HG03378 (cell line): ENCODE data around the gene BMP8B.
A peak's percentile ranks its signal among the peaks of the same experiment; 100 is the strongest.
"Not testable (repeated sequence)": the region's sequence is repeated elsewhere in the genome, so short reads cannot be mapped to it uniquely, and the experiment has no call there.

Source experiments
- ATAC-seq: cut with Tn5 transposase; IDR thresholded peaks from one replicate; pipeline ENCODE4 v1.9.1; 2021; ENCODE audit warnings: mild to moderate bottlenecking, moderate library complexity; ENCODE audit not compliant: unreplicated experiment

BMP8B gene

DNA sequence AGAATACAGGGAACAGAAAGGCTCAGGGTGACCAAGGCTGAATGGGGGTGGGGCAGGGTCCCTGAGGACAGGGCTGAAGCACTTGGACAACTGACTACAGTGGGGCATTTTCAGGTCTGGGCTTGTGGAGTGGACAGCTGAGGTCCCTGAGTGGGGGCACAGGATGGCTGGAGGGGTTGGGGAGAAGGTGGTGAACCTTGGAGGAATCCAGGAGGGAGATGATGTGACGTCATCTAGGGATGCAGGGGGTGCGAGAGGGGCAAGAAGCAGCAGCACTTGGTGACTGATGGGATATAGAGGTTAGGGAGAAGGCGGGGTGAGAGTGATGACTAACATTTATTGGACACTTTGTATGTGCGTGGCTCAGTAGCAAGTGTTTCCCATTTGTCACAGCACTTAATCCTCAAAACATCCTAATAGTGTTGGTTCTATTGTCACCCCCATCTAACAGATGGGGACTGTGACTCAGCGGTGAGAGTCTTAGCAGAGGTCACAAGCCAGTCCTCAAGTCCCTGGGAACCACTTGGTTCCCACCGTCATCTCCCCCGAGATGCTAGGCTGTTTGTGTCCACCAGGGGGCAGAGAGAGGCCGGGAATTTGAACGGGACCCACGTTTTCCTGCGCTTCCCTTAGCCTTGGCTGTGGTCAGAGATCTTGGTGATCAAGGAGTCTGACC is 27.9 kb upstream of the BMP8B start:
- peak; percentile 51 for ATAC-seq

DNA sequence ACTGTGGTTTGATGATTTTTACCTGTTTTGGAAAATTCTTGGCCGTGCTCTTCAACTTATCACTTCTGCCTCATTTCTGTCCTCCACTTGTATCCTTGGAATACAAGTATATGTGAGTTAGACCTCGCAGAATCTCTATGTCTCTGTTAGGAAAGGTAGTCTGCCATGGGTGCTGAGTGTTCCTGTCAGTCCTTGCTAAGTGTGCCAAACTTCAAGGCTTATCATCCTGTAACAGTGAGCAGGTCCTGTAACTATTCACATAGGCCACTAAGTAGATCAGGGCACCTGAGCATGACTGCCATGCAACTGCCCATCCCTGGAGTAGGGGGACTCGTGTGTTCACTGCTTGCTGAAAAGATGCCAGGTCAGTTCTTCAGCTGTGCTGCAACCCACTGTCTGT is 24.2 kb upstream of the BMP8B start:
- ATAC-seq = no peak

DNA sequence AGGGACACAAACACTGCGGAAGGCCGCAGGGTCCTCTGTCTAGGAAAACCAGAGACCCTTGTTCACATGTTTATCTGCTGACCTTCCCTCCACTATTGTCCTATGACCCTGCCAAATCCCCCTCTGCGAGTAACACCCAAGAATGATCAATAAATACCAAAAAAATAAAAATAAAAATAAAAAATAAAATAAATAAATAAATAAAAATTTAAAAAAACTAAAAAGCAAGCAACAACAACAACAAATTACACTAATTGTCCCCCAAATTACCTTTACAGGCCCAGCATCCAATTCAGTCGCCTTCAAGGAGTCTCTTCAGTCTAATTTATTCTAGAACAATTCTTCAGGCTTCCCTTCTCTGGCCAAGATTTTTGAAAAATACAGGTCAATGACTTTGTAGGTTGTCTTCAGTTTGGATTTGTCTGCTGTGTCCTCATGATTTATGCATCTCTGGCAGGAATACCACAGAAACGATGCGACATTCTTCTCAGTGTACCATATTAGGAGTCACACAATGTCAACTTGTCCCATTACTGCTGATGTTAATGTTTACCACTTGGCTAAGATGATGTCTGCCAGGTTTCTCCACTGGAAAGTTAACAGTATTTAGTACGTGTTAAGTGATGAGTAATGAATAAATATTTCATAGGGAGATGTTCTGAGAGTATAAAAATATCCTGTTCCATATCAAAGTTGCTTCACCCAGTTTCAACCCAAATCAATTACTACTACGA is 20.3 kb upstream of the BMP8B start:
- ATAC-seq = no peak

DNA sequence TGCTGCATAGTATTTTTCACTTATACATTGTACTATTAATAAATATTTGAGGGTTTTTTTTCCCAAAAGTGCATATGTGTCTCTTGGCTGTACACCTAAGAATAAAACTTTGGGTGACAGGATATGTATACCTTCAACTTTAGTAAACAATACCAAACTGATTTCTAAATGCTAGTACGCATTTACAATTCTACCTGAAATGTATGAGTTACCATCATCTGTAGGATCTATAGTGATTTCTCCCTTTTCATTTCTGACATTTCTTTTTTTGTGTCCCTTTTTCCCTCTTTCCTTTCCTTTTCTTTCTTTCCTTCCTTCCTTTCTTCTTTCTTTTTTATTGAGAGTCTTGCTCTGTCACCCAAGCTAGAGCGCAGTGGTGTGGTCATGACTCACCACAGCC is 16.7 kb upstream of the BMP8B start:
- no peak for ATAC-seq

DNA sequence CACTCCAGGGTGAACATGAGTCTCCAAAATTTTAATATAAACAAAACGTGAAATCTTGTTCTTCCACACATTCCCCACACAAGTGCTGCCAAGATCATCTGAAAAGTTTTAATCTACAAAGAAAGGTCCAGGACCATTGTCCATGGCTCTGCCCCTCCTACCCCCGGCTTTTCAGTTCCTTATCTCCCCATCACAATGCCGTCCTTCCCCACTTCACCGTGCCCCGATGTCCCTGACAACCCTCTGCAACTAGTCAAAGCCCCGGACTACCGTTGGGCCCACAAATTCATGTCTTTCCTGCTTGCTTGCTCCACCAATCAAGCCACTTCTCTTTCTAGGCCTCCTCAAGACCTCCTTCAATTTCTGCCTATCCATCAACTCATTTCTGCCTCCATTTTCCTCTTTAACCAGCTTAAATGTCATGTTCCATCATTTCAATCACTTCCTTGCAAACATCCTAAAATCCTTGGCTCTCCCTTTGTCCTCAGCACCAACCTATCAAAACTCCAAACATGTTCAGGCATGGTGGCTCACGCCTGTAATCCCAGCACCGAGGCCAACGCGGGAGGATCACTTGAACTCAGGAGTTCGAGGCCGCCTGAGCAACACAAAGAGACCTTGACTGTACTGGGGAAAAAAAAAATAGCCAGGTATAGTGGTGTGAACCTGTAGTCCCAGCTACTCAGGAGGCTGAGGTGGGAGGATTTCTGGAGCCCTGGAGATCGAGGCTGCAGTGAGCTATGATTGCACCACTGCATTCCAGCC is 14.0 kb upstream of the BMP8B start:
- ATAC-seq = no peak

DNA sequence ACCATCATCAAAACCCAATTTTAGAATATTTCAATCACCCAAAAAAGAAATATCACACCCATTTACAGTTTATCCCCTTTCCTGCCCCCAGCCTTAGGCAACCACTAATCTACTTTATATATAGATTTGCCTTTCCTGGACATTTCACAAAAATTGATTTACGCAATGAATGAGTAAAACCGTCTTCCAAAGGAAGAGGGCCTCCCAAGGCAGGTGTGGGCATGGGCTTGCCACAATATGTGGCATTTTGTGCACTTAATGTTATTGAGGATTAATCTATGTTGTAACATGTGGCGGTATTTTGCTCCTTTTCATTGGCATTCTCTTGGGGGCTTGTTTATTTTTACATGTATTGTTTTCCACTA is 11.8 kb upstream of the BMP8B start:
- ATAC-seq = no peak

DNA sequence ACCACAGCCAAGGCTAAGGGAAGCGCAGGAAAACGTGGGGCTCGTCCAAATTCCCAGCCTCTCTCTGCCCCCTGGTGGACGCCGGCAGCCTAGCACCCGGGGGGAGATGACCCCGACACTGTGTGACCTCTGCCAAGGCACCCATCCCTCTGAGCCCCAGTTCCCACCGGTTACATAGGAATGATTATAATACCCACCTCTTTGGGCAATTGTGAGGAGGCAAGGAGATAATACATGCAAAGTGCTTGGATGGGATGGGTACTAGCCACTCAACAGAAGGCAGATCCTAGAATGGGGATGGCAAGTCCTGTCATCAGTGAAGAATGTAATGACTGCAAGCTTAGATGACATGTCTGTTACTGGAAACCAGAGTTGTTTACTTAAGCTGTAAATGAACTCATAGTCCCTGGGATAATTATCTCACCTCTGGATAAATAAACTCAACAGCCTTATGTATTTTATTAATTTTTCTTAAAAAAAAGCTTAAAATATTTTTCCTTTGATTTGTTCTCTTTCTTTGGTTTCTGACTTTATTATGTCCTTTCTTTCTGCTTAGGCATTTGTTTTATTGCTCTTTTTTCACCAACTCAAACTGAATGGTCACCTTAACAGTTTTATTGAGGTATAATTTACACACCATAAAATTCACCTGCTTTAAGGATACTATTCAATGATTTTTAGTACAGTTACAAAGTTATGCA is 11.3 kb upstream of the BMP8B start:
- peak; percentile 51 for ATAC-seq

DNA sequence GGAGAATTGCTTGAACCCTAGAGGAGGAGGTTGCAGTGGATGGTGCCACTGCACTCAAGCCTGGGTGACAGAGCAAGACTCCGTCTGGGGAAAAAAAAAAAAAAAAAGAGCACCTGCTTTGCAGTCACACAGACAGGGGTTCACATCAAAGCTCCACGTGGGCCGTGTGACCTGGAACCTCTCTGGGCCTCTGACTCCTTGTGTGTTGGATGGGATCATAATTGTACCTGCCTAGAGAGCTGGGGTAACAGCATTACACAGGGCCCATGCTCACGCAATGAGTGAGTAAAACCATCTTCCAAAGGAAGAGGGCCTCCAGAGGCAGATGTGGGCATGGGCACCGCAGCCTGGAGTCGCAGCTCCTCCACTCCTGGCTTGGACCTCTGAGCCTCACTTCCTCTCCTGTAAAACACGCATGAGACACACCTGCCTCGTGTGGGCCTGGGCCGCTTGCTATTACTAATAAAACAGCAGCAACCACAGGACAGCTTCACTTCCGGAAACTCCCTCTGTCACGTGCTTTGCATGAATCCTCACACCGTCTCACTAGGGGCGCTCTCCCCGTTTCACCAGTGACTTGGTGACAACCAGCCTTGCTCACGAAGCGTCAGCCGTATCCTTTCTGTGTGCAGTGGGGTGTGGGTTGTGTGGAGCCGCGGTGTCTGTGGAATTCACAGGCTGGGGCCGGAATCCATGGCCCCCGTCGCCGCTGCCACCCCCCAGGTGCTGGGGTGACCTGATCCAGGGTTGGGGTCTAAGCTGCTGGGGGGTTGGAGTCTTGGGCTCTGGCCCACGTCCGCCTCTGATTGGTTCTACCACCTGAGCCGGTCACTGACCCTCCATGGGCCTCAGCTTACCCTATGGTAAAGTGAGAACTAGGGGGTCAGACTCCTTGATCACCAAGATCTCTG is 10.4 kb upstream of the BMP8B start:
- ATAC-seq = peak; percentile 90

DNA sequence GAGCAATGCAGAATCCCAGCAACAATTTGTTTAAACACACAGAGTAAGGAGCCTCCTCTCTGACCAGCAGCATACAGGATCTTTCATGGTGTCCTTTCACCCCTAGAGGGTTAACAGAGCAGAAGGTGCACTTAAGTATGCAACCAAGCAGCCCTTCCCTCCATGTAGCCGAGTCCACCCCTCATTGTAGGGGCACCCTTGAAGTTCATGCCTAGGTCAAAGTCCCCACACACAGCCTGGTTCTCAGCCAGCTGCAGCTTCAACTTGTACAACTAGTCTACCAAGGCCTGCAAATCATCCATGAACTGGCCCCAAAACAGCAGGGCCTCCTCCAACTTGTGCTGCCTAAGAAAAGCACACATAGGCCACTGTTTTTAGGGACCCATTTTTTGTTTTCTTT is 7.0 kb upstream of the BMP8B start:
- ATAC-seq = no peak

DNA sequence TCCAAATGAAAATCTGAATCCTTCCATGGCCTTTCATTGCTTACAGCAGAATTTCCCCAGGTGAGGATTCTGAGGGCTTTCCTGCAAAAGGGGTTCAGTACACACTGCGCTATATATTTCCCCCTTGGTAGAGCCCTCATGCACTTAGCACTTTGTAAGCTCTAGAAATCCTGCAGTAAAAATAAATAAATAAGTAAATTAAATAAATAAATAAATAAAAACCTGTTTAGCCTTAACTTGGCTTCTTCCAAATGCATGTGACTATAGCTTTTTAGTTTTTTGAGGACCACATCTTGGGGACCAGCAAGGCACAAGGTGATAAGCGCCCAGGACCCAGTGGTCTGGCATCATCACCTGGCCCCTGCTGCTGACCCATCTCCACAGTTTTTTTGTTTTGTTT is 3.2 kb upstream of the BMP8B start:
- ATAC-seq = no peak

DNA sequence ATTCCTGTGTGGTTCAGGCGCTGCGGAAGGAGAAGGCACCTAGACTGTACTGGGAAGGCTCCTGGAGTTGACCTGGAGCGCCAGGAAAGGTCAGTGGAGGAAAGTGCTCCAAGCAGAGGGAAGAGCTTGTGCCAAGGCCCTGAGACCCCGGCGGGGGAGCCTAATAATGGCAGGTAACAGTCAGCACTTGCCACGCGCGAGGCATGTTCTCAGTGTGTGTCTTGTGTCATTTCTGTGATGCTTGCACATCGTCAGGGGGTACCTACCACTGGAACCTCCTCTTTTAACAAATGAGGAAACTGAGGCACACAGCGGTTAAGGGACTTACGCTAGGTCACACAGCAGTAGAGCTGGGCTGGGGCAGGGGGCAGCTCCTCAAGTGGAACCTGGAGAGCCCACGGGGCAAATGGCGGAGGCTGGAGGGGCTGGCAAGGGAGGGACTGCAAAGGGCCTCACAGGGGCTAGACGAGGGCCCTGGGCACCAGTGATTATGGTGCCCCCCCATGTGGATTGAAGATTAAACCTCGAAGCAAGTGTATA is 976 bp upstream of the BMP8B start:
- no peak for ATAC-seq

DNA sequence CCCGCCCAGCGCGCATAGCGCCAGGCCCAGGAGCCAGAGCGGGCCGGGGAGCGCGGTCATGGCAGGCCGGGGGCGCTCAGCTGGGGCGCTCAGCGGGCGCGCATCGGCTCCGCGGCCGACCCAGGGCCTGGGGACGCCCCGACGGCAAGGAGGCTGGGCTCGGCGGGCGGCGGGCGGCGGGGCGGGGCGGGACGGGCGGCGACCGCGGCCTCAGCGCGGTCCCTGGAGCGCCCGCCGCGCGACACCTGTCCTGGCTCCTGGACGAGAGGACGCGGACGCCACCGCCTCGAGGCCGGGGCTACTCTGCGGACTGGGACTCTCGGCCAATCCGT is 273 bp downstream of the BMP8B start:
- no peak for ATAC-seq

DNA sequence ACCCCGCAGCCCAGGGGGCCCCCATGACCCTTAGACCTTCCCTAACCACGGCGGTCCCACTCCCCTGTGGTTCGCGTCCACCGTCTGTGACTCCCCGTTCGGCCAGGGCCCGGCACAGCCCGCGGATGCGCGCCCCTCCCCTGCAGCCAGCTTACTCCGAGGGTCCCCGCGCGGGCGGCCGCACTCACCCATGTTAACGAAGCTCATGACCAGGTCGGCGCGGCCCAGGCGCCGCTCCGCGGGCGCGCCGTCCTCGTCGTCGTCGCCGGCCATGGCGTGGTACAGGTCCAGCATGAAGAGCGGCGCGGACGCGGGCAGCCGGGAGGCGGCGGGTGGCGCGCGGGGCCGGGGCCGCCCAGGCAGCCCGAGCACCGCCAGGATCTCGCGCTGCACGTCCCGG is 701 bp downstream of the BMP8B start:
- ATAC-seq = not testable (repeated sequence)

DNA sequence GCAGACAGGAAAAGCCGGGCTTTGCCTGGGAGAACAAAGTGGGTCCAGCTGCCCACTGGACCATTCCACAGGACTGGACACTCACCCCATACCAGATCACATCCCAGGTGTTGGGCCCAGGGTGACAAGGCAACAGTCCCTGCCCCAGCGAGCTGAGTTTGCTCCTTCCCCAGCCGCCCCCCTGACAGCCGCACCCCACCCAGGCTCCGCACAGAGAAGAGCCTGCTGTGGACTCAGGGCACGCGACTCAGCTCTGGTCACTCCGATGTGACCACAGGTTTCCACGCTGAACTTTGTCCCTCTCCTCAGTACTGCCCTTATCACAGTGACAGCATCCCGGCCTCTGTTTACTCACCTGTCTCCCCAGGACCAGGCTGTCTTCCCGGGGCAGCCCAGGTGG is 1.2 kb downstream of the BMP8B start:
- no peak for ATAC-seq

DNA sequence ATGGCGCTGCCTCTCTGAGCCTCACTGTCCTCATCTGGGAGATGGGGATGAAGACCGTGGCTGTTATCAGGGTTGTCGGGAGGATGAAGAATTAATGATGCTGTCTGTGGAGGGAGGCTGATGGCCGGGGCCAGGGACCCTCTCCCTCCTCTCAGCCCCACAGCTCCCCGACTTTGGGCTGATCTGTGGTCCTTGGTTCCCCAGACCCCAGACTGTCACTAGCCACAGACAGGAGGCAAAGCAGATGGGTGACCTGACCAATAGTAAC is 1.6 kb downstream of the BMP8B start:
- not testable (repeated sequence) for ATAC-seq

DNA sequence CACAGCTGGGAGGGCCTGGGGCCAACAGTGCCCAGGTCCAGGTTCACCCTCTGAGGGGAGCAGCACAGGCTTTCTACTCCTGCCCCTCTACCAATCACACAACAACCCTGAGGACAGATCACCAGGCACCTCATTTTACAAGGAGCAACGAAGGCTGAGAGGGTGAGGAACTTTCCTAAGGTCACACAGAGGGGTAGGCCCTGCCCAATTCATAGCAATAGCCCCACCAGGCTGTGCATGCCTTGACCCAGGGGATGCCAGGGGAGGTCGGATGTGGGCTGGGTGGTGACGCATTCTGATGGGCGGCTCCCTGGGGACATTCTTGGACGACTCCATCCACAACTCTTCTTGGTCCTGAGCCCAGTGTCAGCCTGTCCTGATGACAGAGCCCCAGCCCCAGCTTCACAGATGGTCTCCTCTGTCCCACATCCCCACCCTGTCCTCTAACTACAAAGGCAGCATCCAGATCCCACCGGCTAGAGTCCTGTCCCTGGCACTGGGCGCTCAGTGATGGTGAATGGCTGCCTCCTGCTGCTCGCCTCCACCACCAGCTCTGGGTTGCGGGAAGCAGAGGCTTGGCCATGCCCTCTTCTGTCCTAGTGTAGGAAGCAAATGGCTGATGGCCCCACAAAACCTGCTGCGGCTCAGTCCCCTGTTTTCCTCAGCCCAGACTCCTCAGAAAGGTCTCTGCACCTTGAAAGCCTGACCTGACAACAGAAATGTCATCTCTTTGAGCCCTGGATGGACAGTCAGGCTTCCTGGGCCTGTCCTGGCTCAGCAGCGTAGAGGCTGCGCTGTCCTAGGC is 2.2 kb downstream of the BMP8B start:
- ATAC-seq = not testable (repeated sequence)

DNA sequence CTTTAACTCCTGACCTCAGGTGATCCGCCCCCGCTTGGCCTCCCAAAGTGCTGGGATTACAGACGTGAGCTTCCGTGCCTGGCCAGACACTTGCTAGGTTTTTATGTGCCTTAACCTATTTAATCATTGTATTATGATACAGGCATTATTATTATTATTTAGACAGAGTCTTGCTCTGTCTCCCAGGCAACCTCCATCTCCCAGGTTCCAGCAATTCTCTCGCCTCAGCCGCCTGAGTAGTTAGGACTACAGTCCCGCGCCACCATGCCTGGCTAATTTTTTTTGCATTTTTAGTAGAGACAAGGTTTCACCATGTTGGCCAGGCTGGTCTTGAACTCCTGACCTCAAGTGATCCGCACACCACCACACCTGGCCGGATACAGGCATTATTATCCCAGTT is 6.0 kb downstream of the BMP8B start:
- not testable (repeated sequence) for ATAC-seq

DNA sequence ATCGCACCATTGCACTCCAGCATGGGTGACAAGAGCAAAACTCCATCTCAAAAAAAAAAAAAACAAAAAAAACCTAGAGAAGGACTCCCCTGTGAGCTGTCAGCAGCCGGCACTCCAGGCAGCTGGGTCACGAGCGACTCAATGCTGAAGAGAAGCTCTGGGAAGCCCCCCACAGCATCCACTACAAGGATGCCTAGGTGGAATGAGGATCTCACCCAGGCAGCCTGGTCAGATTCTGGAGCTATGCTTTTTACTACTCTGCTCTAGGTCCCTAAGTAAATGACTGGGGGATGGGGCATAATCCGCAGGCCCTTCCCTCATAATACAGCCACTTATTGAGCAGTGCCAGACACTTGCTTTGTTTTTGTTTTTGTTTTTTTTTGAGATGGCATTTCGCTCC is 6.6 kb downstream of the BMP8B start:
- ATAC-seq = no peak

DNA sequence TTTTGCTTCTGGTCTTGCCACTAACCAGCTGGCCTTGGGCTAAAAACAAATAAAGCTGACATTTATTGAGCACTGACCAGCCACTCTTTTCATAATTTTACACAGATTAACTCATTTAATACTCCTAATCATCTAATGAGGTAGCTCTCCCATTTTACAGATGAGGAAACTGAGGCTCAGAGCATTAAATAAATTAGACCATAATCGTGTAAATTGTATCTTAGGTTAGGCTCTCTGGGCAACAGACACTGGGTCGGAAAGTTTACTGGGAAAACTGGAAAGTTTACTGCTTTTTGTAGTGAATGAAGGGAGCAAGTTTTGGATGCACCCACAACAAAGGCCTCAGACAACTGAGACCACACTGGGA is 7.3 kb downstream of the BMP8B start:
- ATAC-seq = no peak

DNA sequence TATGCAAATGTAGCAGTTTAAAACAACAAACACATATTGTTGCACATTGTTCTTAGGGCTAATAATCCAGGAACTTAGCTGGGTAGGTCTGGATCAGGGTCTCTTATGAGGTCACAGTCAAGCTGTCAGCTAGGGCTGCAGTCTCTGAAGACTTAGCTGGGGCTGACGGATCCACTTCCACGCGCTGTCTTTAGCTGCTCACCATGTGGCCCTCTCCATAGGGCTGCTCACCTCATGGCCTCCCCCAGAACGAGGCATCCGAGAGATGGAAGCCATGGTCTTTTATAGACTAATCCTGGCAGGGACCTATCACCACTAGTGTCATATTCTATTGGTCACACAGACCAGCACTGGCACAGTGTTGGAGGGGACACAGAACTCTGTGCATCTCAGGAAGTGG is 8.8 kb downstream of the BMP8B start:
- no peak for ATAC-seq
